Heart right ventricle (tissue), 16 donors: ENCODE results near the gene ABCC4. TPM values are rescaled to one million over a fixed set of nuclear protein-coding genes. Genes with fewer than 3 reads are reported as not detected.

Experiments used
- ATAC-seq, 8 donors: fragments of 200-7000 bp; cut with Tn5 transposase; one replicate each; pipeline ENCODE4 v1.9.1; 2020; ENCODE audit warnings: mild to moderate bottlenecking in 8 of 8, moderate library complexity in 8 of 8, moderate number of reproducible peaks in 1 of 8
- DNase-seq, 2 donors: peaks; one replicate each; pipeline ENCODE4 v3.0.0-alpha.2; 2020
- H3K27ac ChIP-seq, 10 donors: fragments of 200-600 bp; sonication (generic) in 2 of 10; one replicate each; pipeline versions ENCODE4 v1.5.0 to v1.8.0; 2020 to 2022; ENCODE audit warnings: mild to moderate bottlenecking in 3 of 10
- H3K27me3 ChIP-seq, 7 donors: fragments of 200-600 bp; one replicate each; pipeline ENCODE4 v1.8.0; 2021 to 2022; ENCODE audit warnings: mild to moderate bottlenecking in 2 of 7
- H3K36me3 ChIP-seq, 9 donors: fragments of 200-600 bp; sonication (generic) in 1 of 9; one replicate each; pipeline versions ENCODE4 v1.5.0 to v1.8.0; 2020 to 2022; ENCODE audit warnings: mild to moderate bottlenecking in 2 of 9
- H3K4me1 ChIP-seq, 9 donors: fragments of 200-600 bp; sonication (generic) in 1 of 9; one replicate each; pipeline versions ENCODE4 v1.5.0 to v1.8.0; 2020 to 2022; ENCODE audit warnings: mild to moderate bottlenecking in 4 of 9
- H3K4me3 ChIP-seq, 10 donors: fragments of 200-600 bp; sonication (generic) in 2 of 10; one replicate each; pipeline versions ENCODE4 v1.5.0 to v1.8.0; 2020 to 2022; ENCODE audit warnings: mild to moderate bottlenecking in 7 of 10, moderate library complexity in 2 of 10
- H3K9me3 ChIP-seq, 11 donors: fragments of 200-600 bp in 10 of 11; sonication (generic) in 2 of 11; one replicate each; pipeline versions ENCODE4 v1.5.0 to v1.8.0; 2013 to 2022; ENCODE audit warnings: mild to moderate bottlenecking in 2 of 11, control low read depth in 1 of 11, moderate library complexity in 1 of 11
- WGBS, 2 donors: extraction: QIAGEN DNeasy Blood & Tissue Kit; methylation state at CpG; one replicate each; pipeline ENCODE4 v1.1.7; 2013; ENCODE audit warnings: inconsistent platforms in 1 of 2; 5-methylcytosine and 5-hydroxymethylcytosine counted together
- intact Hi-C, 10 donors: fragments of 100-400 bp; cut with DNase I; formaldehyde crosslinking; loops; one replicate each; pipeline versions ENCODE4 v1.11.1 to v1.14.2; 2022
- polyA plus RNA-seq, 2 donors: library from polyadenylated mRNA; stranded (reverse); fragments of 200-250 nt; gene quantifications; one replicate each; pipeline ENCODE4 v1.2.3, GENCODE V29; 2013
- total RNA-seq, 10 donors: library from RNA; stranded (reverse); fragmentation: NEBNext Ultra II Directional in 3 of 10; extraction: Animal tissue kit (Norgen Biotek cat#: 25700) in 3 of 10; gene quantifications; one replicate each; pipeline versions ENCODE4 v1.2.1 to v1.2.4, GENCODE V29; 2021 to 2023
- TF ChIP-seq, protein P1 (sequence below), 9 donors: fragments of 200-600 bp; sonication (generic) in 2 of 9; IDR thresholded peaks; one replicate each; pipeline versions ENCODE4 v1.5.0 to v1.8.0; 2021 to 2022; ENCODE audit warnings: antibody characterized with exemption in 9 of 9, mild to moderate bottlenecking in 5 of 9, moderate library complexity in 1 of 9
- donor health status: Arrhythmogenic right ventricular cardiomyopathy.
- donor health status: ischemic (EF 13 %, LVEDD 7.1; RV severe dilation, severe dysfunction).
- donor health status: healthy with polysubstance abuse.
- donor health status: DM: no; HTN: yes; CAD: no.
- donor health status: DM: no; HTN: no; CAD: no.
- donor health status: ischemic (EF 25% LVEDD 6.9; RV normal size, moderate dysfunction).
- donor health status: ischemic (EF 25% LVEDD 5.7; RV mildly dilated, moderate dysfunction).
- donor health status: healthy.
- donor health status: DM: yes; HTN: yes; CAD: no.
- donor health status: Ischemic cardiomyopathy.
- donor health status: ischemic (EF 35%, LVEDD 5.7; RV mildly dilated, moderate dysfunction).
- donor health status: nonischemic (EF 11% LVEDD 7.7; RV severe dilation, severe dysfunction).
- donor health status: DM: yes; HTN: yes; CAD: no.
- donor health status: PGD.
- donor health status: ischemic (EF 29% LVEDD 5.4; RV normal size, mild dysfunction).
- donor health status: nonischemic (EF 23%, LVEDD 6.1; RV moderate dilation, normal function).

Gene ABCC4
- total and polyA plus RNA-seq, 12 donors: 1.1 to 6.7 (median 3.9) TPM

DNA sequence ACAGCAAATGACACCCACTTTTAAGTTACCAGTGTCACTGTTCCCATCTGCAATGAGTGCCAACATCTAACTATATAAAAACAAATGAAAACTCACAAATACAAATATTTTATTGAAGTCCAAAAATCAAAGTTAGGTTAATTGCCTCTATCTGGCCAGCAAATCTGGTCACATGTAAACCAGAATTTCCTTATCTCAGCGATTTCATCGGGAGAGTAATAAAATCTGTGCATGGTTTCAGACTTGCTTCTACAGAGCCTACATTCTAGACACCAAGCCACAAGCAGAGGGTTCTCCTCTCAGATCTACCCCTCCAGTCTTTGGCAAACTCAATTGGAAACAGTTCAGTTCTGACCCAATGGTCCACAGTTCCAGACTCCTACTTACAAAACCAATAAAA lies 189.6 kb downstream of the ABCC4 start:
- Histone ChIP-seq H3K27me3 (no peaks in the 10 kb centered on the region), H3K36me3 (peaks cover 0 to 5% (median 0%) of the 10 kb centered on the region in 9 donors), H3K27ac (no peak overlapping the region), H3K4me1 (peaks cover 0 to 8% (median 0%) of the 10 kb centered on the region in 9 donors), H3K4me3 (no peak overlapping the region), H3K9me3 (no peaks in the 10 kb centered on the region)
- no peak for DNase-seq
- intact Hi-C loops: no loop called here
- 93% methylated on average over 2 of the region's 2 CpGs for WGBS, 2 donors
- TF ChIP-seq, protein P1, sequence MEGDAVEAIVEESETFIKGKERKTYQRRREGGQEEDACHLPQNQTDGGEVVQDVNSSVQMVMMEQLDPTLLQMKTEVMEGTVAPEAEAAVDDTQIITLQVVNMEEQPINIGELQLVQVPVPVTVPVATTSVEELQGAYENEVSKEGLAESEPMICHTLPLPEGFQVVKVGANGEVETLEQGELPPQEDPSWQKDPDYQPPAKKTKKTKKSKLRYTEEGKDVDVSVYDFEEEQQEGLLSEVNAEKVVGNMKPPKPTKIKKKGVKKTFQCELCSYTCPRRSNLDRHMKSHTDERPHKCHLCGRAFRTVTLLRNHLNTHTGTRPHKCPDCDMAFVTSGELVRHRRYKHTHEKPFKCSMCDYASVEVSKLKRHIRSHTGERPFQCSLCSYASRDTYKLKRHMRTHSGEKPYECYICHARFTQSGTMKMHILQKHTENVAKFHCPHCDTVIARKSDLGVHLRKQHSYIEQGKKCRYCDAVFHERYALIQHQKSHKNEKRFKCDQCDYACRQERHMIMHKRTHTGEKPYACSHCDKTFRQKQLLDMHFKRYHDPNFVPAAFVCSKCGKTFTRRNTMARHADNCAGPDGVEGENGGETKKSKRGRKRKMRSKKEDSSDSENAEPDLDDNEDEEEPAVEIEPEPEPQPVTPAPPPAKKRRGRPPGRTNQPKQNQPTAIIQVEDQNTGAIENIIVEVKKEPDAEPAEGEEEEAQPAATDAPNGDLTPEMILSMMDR (IDR thresholded peaks at IDR 0.05): no peak
- ATAC-seq: no peak

DNA sequence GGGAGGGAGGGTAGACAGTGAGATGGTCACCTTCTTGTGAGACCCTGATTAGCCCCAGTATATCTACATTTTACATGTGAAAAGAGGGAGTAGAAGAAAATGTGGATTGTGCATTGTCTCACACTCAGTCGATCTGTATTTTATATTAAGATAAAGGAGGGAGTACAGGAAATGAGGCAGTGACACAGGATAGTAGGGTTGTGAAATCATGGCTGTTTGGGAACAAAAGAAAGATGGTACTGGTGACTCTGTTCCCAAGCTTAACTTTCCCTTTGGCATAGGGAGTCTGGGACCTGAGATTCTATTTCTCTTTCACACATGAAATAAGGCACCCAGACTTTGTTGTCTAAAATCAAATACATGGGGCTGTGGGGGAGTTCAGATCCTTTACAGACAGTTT lies 194.7 kb downstream of the ABCC4 start:
- Histone ChIP-seq H3K9me3 (no peaks in the 10 kb centered on the region), H3K27me3 (no peaks in the 10 kb centered on the region), H3K36me3 (peaks cover 0 to 11% (median 0%) of the 10 kb centered on the region in 9 donors), H3K4me3 (no peak overlapping the region), H3K4me1 (no peaks in the 10 kb centered on the region), H3K27ac (no peak overlapping the region)
- intact Hi-C loops: no loop called here
- whole genome bisulfite sequencing, 2 donors: 37 to 42% methylated on average over 1 of the region's 1 CpG
- TF ChIP-seq, protein P1 (IDR thresholded peaks at IDR 0.05): no peak
- DNase-seq (no peak), ATAC-seq (no peak)

DNA sequence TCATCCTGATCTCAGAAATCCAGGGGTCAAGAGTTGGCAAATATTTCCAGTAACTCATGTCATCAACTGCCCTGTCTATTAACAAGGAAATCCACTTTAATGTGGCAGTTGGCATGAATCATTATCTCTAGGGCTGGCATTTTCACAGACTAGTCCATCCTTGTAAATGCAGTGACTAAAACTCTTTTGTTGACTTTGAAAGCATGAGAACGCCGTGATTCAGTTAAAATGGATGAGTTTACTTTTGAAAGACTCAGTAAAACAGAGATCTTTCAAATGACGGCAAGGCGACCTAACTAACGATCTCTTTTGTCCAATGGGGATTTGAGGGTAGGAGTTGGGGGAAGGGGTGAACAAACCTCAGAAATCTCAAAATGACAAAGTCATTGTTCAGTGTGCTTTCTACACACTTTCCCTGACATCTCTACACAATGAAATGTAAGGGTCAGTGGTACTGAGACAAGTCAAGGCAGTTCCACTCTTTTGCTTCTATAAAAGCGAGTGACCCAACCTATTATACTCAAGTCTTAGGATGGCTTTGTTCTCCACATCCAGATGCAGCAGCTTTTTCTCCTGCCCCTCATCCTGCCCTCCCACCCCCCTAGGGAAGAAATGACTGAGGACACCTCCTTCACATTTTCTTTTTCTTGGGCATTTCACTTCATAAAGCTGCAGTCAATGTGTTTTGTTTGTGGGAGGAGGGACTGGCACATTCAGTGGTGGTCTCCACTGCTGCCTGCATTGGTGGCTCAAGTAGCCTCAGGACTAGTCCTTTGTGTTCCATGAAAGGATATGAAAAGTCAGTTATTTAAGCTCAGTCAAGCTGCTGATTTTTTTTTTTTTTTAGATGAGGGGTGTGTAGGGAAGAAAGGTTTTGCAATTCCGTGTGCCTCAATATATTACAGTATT lies 200.5 kb downstream of the ABCC4 start:
- ATAC-seq: no peak
- Histone ChIP-seq H3K36me3 (peaks cover 0 to 11% (median 0%) of the 10 kb centered on the region in 9 donors), H3K4me3 (no peak overlapping the region), H3K4me1 (no peaks in the 10 kb centered on the region), H3K27ac (no peak overlapping the region), H3K9me3 (peaks cover 0 to 30% (median 6%) of the 10 kb centered on the region in 11 donors), H3K27me3 (no peaks in the 10 kb centered on the region)
- WGBS, 2 donors: 90% methylated on average over 7 of the region's 7 CpGs
- TF ChIP-seq, protein P1 (IDR thresholded peaks at IDR 0.05): no peak
- intact Hi-C loops: no loop called here
- no peak for DNase-seq

DNA sequence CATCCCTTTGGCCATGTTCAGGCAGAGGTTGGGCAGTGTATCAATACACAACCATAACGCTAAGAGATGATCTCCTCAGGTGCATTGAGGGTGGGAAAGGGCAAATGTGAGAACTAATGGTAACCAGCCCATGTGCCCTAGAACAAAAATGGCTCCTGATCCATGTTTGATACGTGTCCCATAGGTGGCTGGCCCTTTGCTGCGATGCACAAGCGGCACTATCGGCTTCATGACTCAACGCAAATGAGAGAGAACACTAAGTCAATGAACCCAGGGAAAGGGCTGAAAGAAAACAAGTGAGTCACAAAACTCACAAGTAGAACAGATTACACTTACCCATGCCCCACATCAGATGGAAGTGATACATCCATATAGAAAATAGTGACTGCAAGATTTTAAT lies 201.7 kb downstream of the ABCC4 start:
- no peaks in the 10 kb centered on the region for H3K4me1 ChIP-seq
- peaks cover 0 to 30% (median 6%) of the 10 kb centered on the region in 11 donors for H3K9me3 ChIP-seq
- no peaks in the 10 kb centered on the region for H3K27me3 ChIP-seq
- H3K4me3 ChIP-seq: no peak overlapping the region
- no peak overlapping the region for H3K27ac ChIP-seq
- TF ChIP-seq, protein P1 (IDR thresholded peaks at IDR 0.05): no peak
- no peak for ATAC-seq
- WGBS, 2 donors: 97 to 98% methylated on average over 6 of the region's 6 CpGs
- DNase-seq: no peak
- intact Hi-C loops: no loop called here
- peaks cover 0 to 7% (median 0%) of the 10 kb centered on the region in 9 donors for H3K36me3 ChIP-seq
